Loucy (cell line): ENCODE measurements around the gene LKAAEAR1.

Experiments used
- H2AFZ ChIP-seq: fragments of 200-600 bp; sonication (generic); 2 replicates; pipeline ENCODE4 v1.6.0; 2016; ENCODE audit warnings: antibody characterized with exemption, mild to moderate bottlenecking, low read length, moderate library complexity
- H3F3A ChIP-seq: fragments of 200-600 bp; 2 replicates; pipeline ENCODE4 v1.6.0; 2016; ENCODE audit warnings: antibody characterized with exemption, low read depth, mild to moderate bottlenecking
- H3K27me3 ChIP-seq: fragments of 200-600 bp; sonication (generic); 2 replicates; pipeline ENCODE4 v1.6.1; 2014; ENCODE audit warnings: low read length, mild to moderate bottlenecking; ENCODE audit not compliant: insufficient read depth, poor library complexity, severe bottlenecking
- H3K36me3 ChIP-seq: fragments of 200-600 bp; sonication (generic); 2 replicates; pipeline ENCODE4 v1.6.1; 2016; ENCODE audit warnings: low read length; ENCODE audit not compliant: insufficient read depth
- H3K4me1 ChIP-seq: fragments of 200-600 bp; sonication (generic); 2 replicates; pipeline ENCODE4 v1.5.1; 2014; ENCODE audit warnings: low read length, mild to moderate bottlenecking; ENCODE audit not compliant: insufficient read depth, poor library complexity, severe bottlenecking
- H3K4me2 ChIP-seq: fragments of 200-600 bp; sonication (generic); 2 replicates; pipeline ENCODE4 v1.6.0; 2014; ENCODE audit warnings: antibody characterized with exemption, low read length, low read depth, mild to moderate bottlenecking; ENCODE audit not compliant: poor library complexity, severe bottlenecking
- H3K4me3 ChIP-seq: fragments of 200-600 bp; sonication (generic); 2 replicates; pipeline ENCODE4 v1.5.1; 2014; ENCODE audit warnings: low read length, mild to moderate bottlenecking, mixed read lengths; ENCODE audit not compliant: poor library complexity, severe bottlenecking
- H3K79me2 ChIP-seq: fragments of 200-600 bp; sonication (generic); 2 replicates; pipeline ENCODE4 v1.6.1; 2014; ENCODE audit warnings: low read length; ENCODE audit not compliant: insufficient read depth
- H3K9ac ChIP-seq: fragments of 200-600 bp; sonication (generic); 2 replicates; pipeline ENCODE4 v1.6.0; 2014; ENCODE audit warnings: mild to moderate bottlenecking, low read depth, low read length, moderate library complexity; ENCODE audit not compliant: poor library complexity, severe bottlenecking
- H3K9me2 ChIP-seq: fragments of 200-600 bp; sonication (generic); replicated peaks from 2 replicates; pipeline ENCODE4 v1.6.1; 2016; ENCODE audit warnings: low read depth, low read length, mixed read lengths
- H3K9me3 ChIP-seq: fragments of 200-600 bp; sonication (generic); 2 replicates; pipeline ENCODE4 v1.6.1; 2014; ENCODE audit warnings: mild to moderate bottlenecking, antibody characterized with exemption, low read length, low read depth; ENCODE audit not compliant: insufficient read depth
- H4K20me1 ChIP-seq: fragments of 200-600 bp; sonication (generic); 2 replicates; pipeline ENCODE4 v1.6.0; 2014; ENCODE audit warnings: antibody characterized with exemption, low read length, mild to moderate bottlenecking; ENCODE audit not compliant: insufficient read depth, poor library complexity, severe bottlenecking
- CTCF ChIP-seq: fragments of 200-600 bp; sonication (generic); conservative IDR thresholded peaks from 2 replicates; pipeline ENCODE4 v1.5.1; 2014; ENCODE audit warnings: mild to moderate bottlenecking, antibody characterized with exemption, low read length
- EZH2phosphoT487 ChIP-seq: fragments of 200-600 bp; IDR thresholded peaks from 2 replicates; pipeline ENCODE4 v1.6.1; 2018; ENCODE audit warnings: antibody characterized with exemption, mild to moderate bottlenecking, moderate library complexity, borderline replicate concordance

The LKAAEAR1 gene

GRCh38 chr20:64077094-64077493, 7.1 kb downstream of the LKAAEAR1 start:
- H3K36me3 ChIP-seq = no peaks in the 10 kb centered on the region

GRCh38 chr20:64076061-64076997, 7.9 kb downstream of the LKAAEAR1 start:
- no peaks in the 10 kb centered on the region for H3K9me2 ChIP-seq
- H3K79me2 ChIP-seq = 0 out of 2 replicates have a peak, but pooled peaks cover 11% of the 10 kb centered on the region
- H2AFZ ChIP-seq = no peak overlapping the region
- H3K27me3 ChIP-seq = no peaks in the 10 kb centered on the region
- H3K9me3 ChIP-seq = no peaks in the 10 kb centered on the region
- H3K36me3 ChIP-seq = no peaks in the 10 kb centered on the region
- TF ChIP-seq EZH2phosphoT487 (no peak), CTCF (no peak)
- peaks cover 12% of the 10 kb centered on the region for H3F3A ChIP-seq
- no peaks in the 10 kb centered on the region for H4K20me1 ChIP-seq
- peak overlapping the region; percentile 86 for H3K9ac ChIP-seq
- H3K4me2 ChIP-seq = peak overlapping the region; percentile 98
- peaks cover 27% of the 10 kb centered on the region for H3K4me1 ChIP-seq
- no peak overlapping the region for H3K4me3 ChIP-seq

More at GRCh38 chr20:64077094-64077493, 7.1 kb downstream of the LKAAEAR1 start:
- TF ChIP-seq CTCF (no peak), EZH2phosphoT487 (no peak)
- H3K9me3 ChIP-seq = no peaks in the 10 kb centered on the region
- 0 out of 2 replicates have a peak, but pooled peaks cover 11% of the 10 kb centered on the region for H3K79me2 ChIP-seq
- H3K4me3 ChIP-seq = peak overlapping the region; percentile 83
- H3F3A ChIP-seq = peaks cover 19% of the 10 kb centered on the region
- H3K4me1 ChIP-seq = peaks cover 29% of the 10 kb centered on the region
- no peaks in the 10 kb centered on the region for H3K9me2 ChIP-seq
- H2AFZ ChIP-seq = no peak overlapping the region
- H3K27me3 ChIP-seq = no peaks in the 10 kb centered on the region
- peak overlapping the region; percentile 98 for H3K4me2 ChIP-seq
- H3K9ac ChIP-seq = peak overlapping the region; percentile 86
- H4K20me1 ChIP-seq = no peaks in the 10 kb centered on the region

- no peak for TF ChIP-seq EZH2phosphoT487
- no peak for TF ChIP-seq CTCF
- no peak overlapping the region for H3K9ac ChIP-seq
Measured at GRCh38 chr20:64075556-64075955, 8.6 kb downstream of the LKAAEAR1 start.

More at GRCh38 chr20:64075556-64075955, 8.6 kb downstream of the LKAAEAR1 start:
- H3F3A ChIP-seq = peaks cover 5% of the 10 kb centered on the region; the same call in 1 of the 2 replicates
- 0 out of 2 replicates have a peak, but pooled peaks cover 11% of the 10 kb centered on the region for H3K79me2 ChIP-seq
- no peaks in the 10 kb centered on the region for H3K36me3 ChIP-seq
- H3K4me3 ChIP-seq = no peak overlapping the region
- no peaks in the 10 kb centered on the region for H3K27me3 ChIP-seq
- H4K20me1 ChIP-seq = no peaks in the 10 kb centered on the region
- H2AFZ ChIP-seq = no peak overlapping the region
- peaks cover 27% of the 10 kb centered on the region for H3K4me1 ChIP-seq
- no peak overlapping the region for H3K4me2 ChIP-seq
- no peaks in the 10 kb centered on the region for H3K9me2 ChIP-seq
- no peaks in the 10 kb centered on the region for H3K9me3 ChIP-seq
